Measurements from ENCODE around the gene ALPK3. TPM values are rescaled to one million over a fixed set of nuclear protein-coding genes. Genes with fewer than 3 reads are reported as not detected.

ALPK3 gene
- total and polyA plus RNA-seq, 9 of the 15 experiments (the other 6 are each of a cell fraction or from before 2014, with no cell fraction given): 0.04 to 1.0 (median 0.07) TPM; not detected in 2

- no peak for TF ChIP-seq ZNF121 (CRISPR knock-in tag; conservative IDR thresholded peaks at IDR 0.05)
- TF ChIP-seq NFXL1 (CRISPR knock-in tag; IDR thresholded peaks at IDR 0.05): no peak
- TF ChIP-seq ATF1 (CRISPR knock-in tag; IDR thresholded peaks at IDR 0.05): no peak
- TF ChIP-seq ATF1 (tag; IDR thresholded peaks at IDR 0.05): peak; percentile 72
- no peak for TF ChIP-seq DIDO1 (tag; IDR thresholded peaks at IDR 0.05; ENCODE audit: low read depth)
- no peak for TF ChIP-seq ZNF3 (CRISPR knock-in tag; IDR thresholded peaks at IDR 0.05)
- TF ChIP-seq ZNF134 (CRISPR knock-in tag; conservative IDR thresholded peaks at IDR 0.05): no peak
- no peak for TF ChIP-seq E2F3 (CRISPR knock-in tag; IDR thresholded peaks at IDR 0.05)
- TF ChIP-seq ELF4 (CRISPR knock-in tag; IDR thresholded peaks at IDR 0.05): no peak
- TF ChIP-seq POLR2AphosphoS2 (IDR thresholded peaks at IDR 0.05; ENCODE audit: low read length): no peak
- TF ChIP-seq TCF3 (CRISPR knock-in tag; IDR thresholded peaks at IDR 0.05): peak; percentile 32; the same call in 1 of the 2 replicates
- TF ChIP-seq ADNP (tag; IDR thresholded peaks at IDR 0.05): no peak
- TF ChIP-seq ZBTB34 (CRISPR knock-in tag; IDR thresholded peaks at IDR 0.05): no peak
- TF ChIP-seq DEAF1 (CRISPR knock-in tag; IDR thresholded peaks at IDR 0.05): no peak
- no peak for TF ChIP-seq TAF7 (tag; IDR thresholded peaks at IDR 0.05)
- no peak for TF ChIP-seq PRMT5 (CRISPR knock-in tag; IDR thresholded peaks at IDR 0.05)
- no peak for TF ChIP-seq MYNN (IDR thresholded peaks at IDR 0.05)
- TF ChIP-seq MYNN (CRISPR knock-in tag; IDR thresholded peaks at IDR 0.05): no peak
- TF ChIP-seq ZMIZ1 (IDR thresholded peaks at IDR 0.05; ENCODE audit: low read depth in 2 of 2, low read length in 2 of 2): no peak
- TF ChIP-seq MITF (IDR thresholded peaks at IDR 0.05): peak; percentile 85
- TF ChIP-seq RBM39 (optimal IDR thresholded peaks at IDR 0.05; ENCODE audit: low read depth, low read length): no peak
- TF ChIP-seq CREB1 (IDR thresholded peaks at IDR 0.05): peak; percentile 12; the same call in 1 of the 2 replicates
- TF ChIP-seq CREB1 (CRISPR knock-in tag; IDR thresholded peaks at IDR 0.05): peak; percentile 73
- TF ChIP-seq HCFC1 (IDR thresholded peaks at IDR 0.05; ENCODE audit: low read depth, low read length): no peak
These were observed 97.9 kb downstream of the ALPK3 start (continued) for GRCh38 chr15:84914909-84915605.

Data from K562 (cell line).